ENCODE data around the gene CHPT1.

DNA sequence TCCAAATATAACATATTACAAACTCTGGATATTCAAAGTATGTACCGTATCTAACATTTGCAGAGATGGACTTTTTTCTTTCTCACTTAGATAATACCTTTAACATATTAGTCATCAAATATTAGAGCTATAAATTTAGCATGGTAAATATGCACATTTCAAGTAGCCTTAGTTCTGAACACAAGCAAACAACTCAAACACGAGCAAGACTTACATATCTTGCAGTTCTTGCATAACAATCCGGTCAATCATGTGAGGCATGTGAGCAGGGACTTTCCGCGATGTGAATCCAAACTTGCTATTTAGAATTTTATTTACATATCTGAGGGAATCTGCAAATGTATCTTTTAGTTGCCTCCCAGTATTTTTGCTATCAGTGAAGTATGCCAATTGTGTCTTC is 63.9 kb downstream of the CHPT1 start:
- TF ChIP-seq POLR2AphosphoS5 (IDR thresholded peaks at IDR 0.05; ENCODE audit: borderline replicate concordance, low read depth, low read length) (no peak), EZH2 (IDR thresholded peaks at IDR 0.05) (no peak)
